ENCODE results near the gene CCR4.

The CCR4 gene

DNA sequence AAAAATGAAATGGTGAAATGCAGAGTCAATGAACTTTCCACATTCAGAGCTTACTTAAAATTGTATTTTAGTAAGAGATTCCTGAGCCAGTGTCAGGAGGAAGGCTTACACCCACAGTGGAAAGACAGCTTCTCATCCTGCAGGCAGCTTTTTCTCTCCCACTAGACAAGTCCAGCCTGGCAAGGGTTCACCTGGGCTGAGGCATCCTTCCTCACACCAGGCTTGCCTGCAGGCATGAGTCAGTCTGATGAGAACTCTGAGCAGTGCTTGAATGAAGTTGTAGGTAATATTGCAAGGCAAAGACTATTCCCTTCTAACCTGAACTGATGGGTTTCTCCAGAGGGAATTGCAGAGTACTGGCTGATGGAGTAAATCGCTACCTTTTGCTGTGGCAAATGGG lies 3.1 kb downstream of the CCR4 start:
- Histone ChIP-seq H4K5ac (ENCODE audit: low read length) (no peak overlapping the region), H3K23ac (ENCODE audit: low read length) (no peak overlapping the region), H3K27me3 (ENCODE audit: insufficient read depth, low read length, poor library complexity) (no peaks in the 10 kb centered on the region), H3K9ac (ENCODE audit: low read length) (no peak overlapping the region), H2AK5ac (ENCODE audit: low read length) (no peak overlapping the region), H2BK5ac (ENCODE audit: low read length) (no peak overlapping the region), H2BK120ac (ENCODE audit: low read depth, low read length) (no peak overlapping the region), H4K8ac (ENCODE audit: low read depth, low read length) (no peak overlapping the region), H3K18ac (ENCODE audit: low read length) (no peak overlapping the region), H3K4ac (ENCODE audit: low read depth, low read length) (no peak overlapping the region), H3K4me1 (ENCODE audit: control insufficient read depth, low read depth, low read length) (no peaks in the 10 kb centered on the region), H3K4me3 (ENCODE audit: low read length) (no peak overlapping the region), H3K56ac (ENCODE audit: low read length) (no peak overlapping the region), H2BK15ac (replicated peaks; ENCODE audit: low read depth) (no peak overlapping the region), H3K4me2 (ENCODE audit: low read length) (no peak overlapping the region), H3K79me1 (ENCODE audit: low read length) (no peaks in the 10 kb centered on the region), H3K27ac (ENCODE audit: low read depth, low read length) (no peak overlapping the region), H3K36me3 (ENCODE audit: control insufficient read depth, insufficient read depth, low read length) (no peaks in the 10 kb centered on the region), H3K79me2 (ENCODE audit: control insufficient read depth, insufficient read depth, low read length) (no peaks in the 10 kb centered on the region)
- no CpG with 5 or more reads among the region's 1 CpG for WGBS (ENCODE audit: extremely low coverage, insufficient coverage, low lambda C conversion rate)
- no peak for DNase-seq

DNA sequence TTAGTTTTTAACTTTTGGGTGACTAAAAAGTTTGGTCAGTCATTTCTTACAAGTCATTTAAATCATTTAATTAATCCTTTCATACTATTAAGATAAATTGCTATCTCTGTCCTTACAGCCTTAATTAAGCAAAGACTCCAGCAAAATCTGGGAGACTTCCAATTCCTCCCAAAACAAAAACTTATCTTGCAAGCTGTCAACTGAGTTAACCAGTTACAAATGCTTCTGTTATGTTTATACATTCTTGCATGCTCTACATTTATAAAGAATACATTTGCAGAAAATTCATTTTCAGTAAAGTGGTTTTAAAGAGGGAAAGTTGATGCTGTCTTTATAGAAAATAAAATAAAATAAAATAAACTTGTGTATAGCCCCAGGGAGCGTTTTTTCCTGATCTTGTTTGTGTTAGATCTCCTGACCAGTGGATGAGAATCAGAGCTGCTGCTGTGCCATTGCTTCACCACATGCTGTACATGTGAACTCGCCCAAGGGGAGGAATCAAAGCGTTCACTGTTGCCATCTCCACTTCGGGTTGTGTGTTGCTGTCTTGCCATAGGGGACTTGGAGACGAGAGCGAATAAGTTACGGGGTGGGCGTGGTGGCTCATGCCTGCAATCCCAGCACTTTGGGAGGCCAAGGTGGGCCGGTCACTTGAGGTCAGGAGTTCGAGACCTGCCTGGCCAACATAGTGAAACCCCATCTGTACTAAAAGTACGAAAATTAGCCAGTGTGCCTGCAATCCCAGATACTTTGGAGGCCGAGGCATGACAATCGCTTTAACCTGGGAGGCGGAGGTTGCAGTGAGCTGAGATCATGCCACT lies 5.5 kb downstream of the CCR4 start:
- no peak for DNase-seq
- Histone ChIP-seq H4K5ac (ENCODE audit: low read length) (no peak overlapping the region), H3K36me3 (ENCODE audit: control insufficient read depth, insufficient read depth, low read length) (no peaks in the 10 kb centered on the region), H4K8ac (ENCODE audit: low read depth, low read length) (no peak overlapping the region), H3K56ac (ENCODE audit: low read length) (no peak overlapping the region), H3K9ac (ENCODE audit: low read length) (no peak overlapping the region), H3K4me3 (ENCODE audit: low read length) (no peak overlapping the region), H3K4me1 (ENCODE audit: control insufficient read depth, low read depth, low read length) (no peaks in the 10 kb centered on the region), H3K23ac (ENCODE audit: low read length) (no peak overlapping the region), H3K27ac (ENCODE audit: low read depth, low read length) (no peak overlapping the region), H3K79me1 (ENCODE audit: low read length) (no peaks in the 10 kb centered on the region), H2BK120ac (ENCODE audit: low read depth, low read length) (no peak overlapping the region), H2AK5ac (ENCODE audit: low read length) (no peak overlapping the region), H3K4me2 (ENCODE audit: low read length) (no peak overlapping the region), H2BK5ac (ENCODE audit: low read length) (no peak overlapping the region), H2BK15ac (replicated peaks; ENCODE audit: low read depth) (no peak overlapping the region), H3K18ac (ENCODE audit: low read length) (no peak overlapping the region), H3K79me2 (ENCODE audit: control insufficient read depth, insufficient read depth, low read length) (no peaks in the 10 kb centered on the region), H3K4ac (ENCODE audit: low read depth, low read length) (no peak overlapping the region), H3K27me3 (ENCODE audit: insufficient read depth, low read length, poor library complexity) (no peaks in the 10 kb centered on the region)
- WGBS (ENCODE audit: extremely low coverage, insufficient coverage, low lambda C conversion rate), result no CpG with 5 or more reads among the region's 14 CpGs

- Histone ChIP-seq H2BK15ac (replicated peaks; ENCODE audit: low read depth) (no peak overlapping the region), H3K4me3 (ENCODE audit: low read length) (no peak overlapping the region), H2BK5ac (ENCODE audit: low read length) (no peak overlapping the region), H3K79me2 (ENCODE audit: control insufficient read depth, insufficient read depth, low read length) (no peaks in the 10 kb centered on the region), H3K79me1 (ENCODE audit: low read length) (no peaks in the 10 kb centered on the region), H4K8ac (ENCODE audit: low read depth, low read length) (no peak overlapping the region), H3K23ac (ENCODE audit: low read length) (no peak overlapping the region), H2BK120ac (ENCODE audit: low read depth, low read length) (no peak overlapping the region), H3K36me3 (ENCODE audit: control insufficient read depth, insufficient read depth, low read length) (no peaks in the 10 kb centered on the region), H3K9ac (ENCODE audit: low read length) (no peak overlapping the region), H4K5ac (ENCODE audit: low read length) (no peak overlapping the region), H3K18ac (ENCODE audit: low read length) (no peak overlapping the region), H3K4me2 (ENCODE audit: low read length) (no peak overlapping the region), H3K27me3 (ENCODE audit: insufficient read depth, low read length, poor library complexity) (no peaks in the 10 kb centered on the region), H3K27ac (ENCODE audit: low read depth, low read length) (no peak overlapping the region), H3K4ac (ENCODE audit: low read depth, low read length) (no peak overlapping the region), H3K56ac (ENCODE audit: low read length) (no peak overlapping the region), H3K4me1 (ENCODE audit: control insufficient read depth, low read depth, low read length) (no peaks in the 10 kb centered on the region), H2AK5ac (ENCODE audit: low read length) (no peak overlapping the region)
- no peak for DNase-seq
- WGBS (ENCODE audit: extremely low coverage, insufficient coverage, low lambda C conversion rate), result 100% methylated on average over 1 of the region's 5 CpGs
Observed at GRCh38 chr3:32958509-32958908, 7.1 kb downstream of the CCR4 start.

GRCh38 chr3:32959371-32959770 lies 7.9 kb downstream of the CCR4 start:
- H4K5ac ChIP-seq (ENCODE audit: low read length), result no peak overlapping the region
- H3K27me3 ChIP-seq (ENCODE audit: insufficient read depth, low read length, poor library complexity), result no peaks in the 10 kb centered on the region
- no peak overlapping the region for H3K27ac ChIP-seq (ENCODE audit: low read depth, low read length)
- H3K56ac ChIP-seq (ENCODE audit: low read length), result peak overlapping the region; percentile 15
- H3K4ac ChIP-seq (ENCODE audit: low read depth, low read length), result no peak overlapping the region
- H3K79me1 ChIP-seq (ENCODE audit: low read length), result no peaks in the 10 kb centered on the region
- H3K36me3 ChIP-seq (ENCODE audit: control insufficient read depth, insufficient read depth, low read length), result no peaks in the 10 kb centered on the region
- no peak overlapping the region for H2BK120ac ChIP-seq (ENCODE audit: low read depth, low read length)
- no peak overlapping the region for H4K8ac ChIP-seq (ENCODE audit: low read depth, low read length)
- H3K9ac ChIP-seq (ENCODE audit: low read length), result no peak overlapping the region
- no peaks in the 10 kb centered on the region for H3K79me2 ChIP-seq (ENCODE audit: control insufficient read depth, insufficient read depth, low read length)
- H2BK5ac ChIP-seq (ENCODE audit: low read length), result no peak overlapping the region
- H3K18ac ChIP-seq (ENCODE audit: low read length), result no peak overlapping the region
- H3K4me3 ChIP-seq (ENCODE audit: low read length), result no peak overlapping the region
- no peak overlapping the region for H2AK5ac ChIP-seq (ENCODE audit: low read length)
- H3K4me1 ChIP-seq (ENCODE audit: control insufficient read depth, low read depth, low read length), result no peaks in the 10 kb centered on the region
- H2BK15ac ChIP-seq (replicated peaks; ENCODE audit: low read depth), result no peak overlapping the region
- no peak overlapping the region for H3K23ac ChIP-seq (ENCODE audit: low read length)
- H3K4me2 ChIP-seq (ENCODE audit: low read length), result no peak overlapping the region
- peak; percentile 69 for DNase-seq
- WGBS (ENCODE audit: extremely low coverage, insufficient coverage, low lambda C conversion rate), result no CpG with 5 or more reads among the region's 3 CpGs

DNA sequence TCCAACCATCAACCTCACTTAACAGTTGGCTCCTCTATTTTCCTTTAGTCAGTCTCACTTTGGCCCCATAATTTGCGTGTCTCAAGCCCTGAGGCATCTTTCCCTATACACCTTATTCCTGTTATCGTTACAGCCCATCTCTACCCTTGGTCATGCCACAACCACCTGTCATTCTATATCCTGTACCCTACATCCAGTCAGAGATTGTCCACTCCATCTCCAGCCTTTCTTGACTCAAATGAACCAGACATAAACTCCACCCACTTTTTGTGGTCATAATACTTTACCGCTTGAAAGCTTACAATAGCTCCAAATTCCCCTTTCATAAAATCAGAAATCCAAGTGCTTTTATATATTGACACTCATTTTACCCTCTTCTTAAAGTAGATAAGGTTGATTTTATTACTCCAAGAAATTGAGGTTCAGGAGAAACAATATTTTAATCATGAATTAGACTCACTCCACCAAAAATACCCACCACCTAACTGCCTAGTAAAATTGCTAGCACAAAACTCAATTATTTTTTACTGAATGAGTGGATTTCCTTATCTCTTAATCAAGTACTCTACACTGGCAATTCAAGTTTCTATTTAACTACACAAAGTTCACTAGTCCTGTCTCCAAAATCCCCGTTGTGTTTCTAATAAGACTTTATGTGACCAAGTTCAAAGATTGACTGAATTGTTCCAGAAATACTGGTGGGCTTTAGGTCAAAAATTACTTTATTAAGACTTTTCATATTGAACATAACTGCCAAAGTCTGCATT lies 9.1 kb downstream of the CCR4 start:
- H3K4ac ChIP-seq (ENCODE audit: low read depth, low read length), result no peak overlapping the region
- no peak overlapping the region for H3K4me2 ChIP-seq (ENCODE audit: low read length)
- no peaks in the 10 kb centered on the region for H3K27me3 ChIP-seq (ENCODE audit: insufficient read depth, low read length, poor library complexity)
- H2BK120ac ChIP-seq (ENCODE audit: low read depth, low read length), result no peak overlapping the region
- H2BK15ac ChIP-seq (replicated peaks; ENCODE audit: low read depth), result no peak overlapping the region
- H2BK5ac ChIP-seq (ENCODE audit: low read length), result no peak overlapping the region
- H3K27ac ChIP-seq (ENCODE audit: low read depth, low read length), result no peak overlapping the region
- no peaks in the 10 kb centered on the region for H3K36me3 ChIP-seq (ENCODE audit: control insufficient read depth, insufficient read depth, low read length)
- H3K4me1 ChIP-seq (ENCODE audit: control insufficient read depth, low read depth, low read length), result no peaks in the 10 kb centered on the region
- no peaks in the 10 kb centered on the region for H3K79me2 ChIP-seq (ENCODE audit: control insufficient read depth, insufficient read depth, low read length)
- no peak overlapping the region for H3K4me3 ChIP-seq (ENCODE audit: low read length)
- H3K79me1 ChIP-seq (ENCODE audit: low read length), result no peaks in the 10 kb centered on the region
- no peak overlapping the region for H3K18ac ChIP-seq (ENCODE audit: low read length)
- H4K8ac ChIP-seq (ENCODE audit: low read depth, low read length), result no peak overlapping the region
- H3K56ac ChIP-seq (ENCODE audit: low read length), result no peak overlapping the region
- H3K23ac ChIP-seq (ENCODE audit: low read length), result no peak overlapping the region
- WGBS (ENCODE audit: extremely low coverage, insufficient coverage, low lambda C conversion rate), result no CpG with 5 or more reads among the region's 4 CpGs
- no peak overlapping the region for H4K5ac ChIP-seq (ENCODE audit: low read length)
- H3K9ac ChIP-seq (ENCODE audit: low read length), result no peak overlapping the region
- DNase-seq, result no peak
- no peak overlapping the region for H2AK5ac ChIP-seq (ENCODE audit: low read length)
